HG02970 (cell line): ENCODE measurements around the gene SLC24A4.

Source experiments
- ATAC-seq: cut with Tn5 transposase; IDR thresholded peaks from one replicate; pipeline ENCODE4 v1.9.1; 2021; ENCODE audit warnings: mild to moderate bottlenecking, moderate library complexity, moderate number of reproducible peaks; ENCODE audit not compliant: unreplicated experiment, low FRiP score

Gene SLC24A4

DNA sequence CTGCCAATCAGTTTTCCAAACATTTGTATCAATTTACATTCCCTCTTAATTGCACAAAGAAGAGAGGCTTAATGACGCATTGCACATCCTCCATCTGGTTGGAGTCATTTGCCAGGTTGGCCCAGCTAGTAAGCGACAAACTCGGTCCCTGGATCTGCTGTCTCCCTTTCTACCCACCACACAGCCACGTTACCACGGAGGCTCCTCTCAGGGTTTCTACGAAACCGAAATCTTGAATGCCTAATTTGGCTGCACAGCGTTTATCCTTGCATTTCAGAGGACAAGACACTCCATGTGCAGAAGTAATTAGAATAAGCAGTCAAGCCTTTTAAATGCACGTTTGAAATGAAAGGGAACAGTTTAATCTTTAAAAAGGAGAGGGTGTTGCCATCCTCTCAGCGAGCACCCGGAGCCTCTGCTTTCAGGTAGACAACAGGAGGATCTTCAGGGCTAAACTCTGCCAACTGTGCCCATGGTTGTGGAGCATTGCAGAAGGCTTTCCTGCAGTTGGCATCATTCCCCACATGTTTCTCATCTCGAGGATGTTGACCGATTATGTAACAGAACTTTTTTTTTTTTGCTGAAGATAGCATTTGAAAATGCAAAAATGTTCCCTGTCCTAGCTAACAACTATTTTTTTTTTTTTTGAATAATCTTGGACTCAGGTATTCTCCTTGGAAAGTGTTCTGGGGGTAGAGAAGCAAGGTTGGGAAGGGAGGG, 37.8 kb downstream of the SLC24A4 start:
- no peak for ATAC-seq

DNA sequence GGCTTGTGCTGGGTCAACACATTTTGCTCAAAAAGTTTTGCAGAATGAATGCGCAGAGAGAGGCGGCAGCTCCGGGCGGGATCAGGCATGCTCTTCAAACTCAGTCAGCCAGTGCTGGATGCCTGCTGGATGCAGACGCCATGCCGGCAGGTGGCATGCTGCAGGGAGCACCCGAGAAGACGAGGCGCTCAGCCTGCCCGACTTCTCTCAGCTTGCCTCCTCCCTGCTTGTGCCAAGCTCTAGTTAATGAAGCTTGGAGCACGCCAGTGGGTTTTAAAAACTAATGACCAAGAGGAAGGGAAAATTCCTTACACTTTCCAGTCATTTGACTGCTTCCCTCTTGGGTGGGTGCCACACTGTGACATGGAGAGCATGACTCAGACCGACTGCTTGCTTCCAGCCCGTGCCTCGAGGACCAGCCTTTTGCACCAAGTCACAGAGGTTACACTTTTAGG, 39.8 kb downstream of the SLC24A4 start:
- no peak for ATAC-seq

GRCh38 chr14:92366237-92366636, 43.3 kb downstream of the SLC24A4 start:
- ATAC-seq = no peak

DNA sequence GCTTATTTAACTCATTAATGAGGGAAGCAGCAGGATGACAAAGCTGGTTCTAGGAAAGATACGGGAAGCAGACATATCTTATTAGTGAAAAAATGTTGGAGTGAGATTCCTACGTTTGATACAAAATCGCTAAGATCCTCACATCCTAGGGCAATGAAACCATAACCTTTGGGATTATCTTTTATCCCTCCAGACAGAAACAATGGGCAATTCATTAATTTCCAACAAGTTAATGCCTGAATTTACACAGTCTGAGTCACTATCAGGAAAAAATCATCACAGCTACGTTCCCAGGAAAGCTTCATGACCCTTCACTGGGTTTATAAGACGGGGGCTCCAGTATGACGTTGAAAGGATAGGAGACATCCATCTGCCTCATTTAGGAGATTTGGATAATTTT, 45.0 kb downstream of the SLC24A4 start:
- ATAC-seq = no peak

- no peak for ATAC-seq
Observed at GRCh38 chr14:92369097-92369496, 46.1 kb downstream of the SLC24A4 start.

DNA sequence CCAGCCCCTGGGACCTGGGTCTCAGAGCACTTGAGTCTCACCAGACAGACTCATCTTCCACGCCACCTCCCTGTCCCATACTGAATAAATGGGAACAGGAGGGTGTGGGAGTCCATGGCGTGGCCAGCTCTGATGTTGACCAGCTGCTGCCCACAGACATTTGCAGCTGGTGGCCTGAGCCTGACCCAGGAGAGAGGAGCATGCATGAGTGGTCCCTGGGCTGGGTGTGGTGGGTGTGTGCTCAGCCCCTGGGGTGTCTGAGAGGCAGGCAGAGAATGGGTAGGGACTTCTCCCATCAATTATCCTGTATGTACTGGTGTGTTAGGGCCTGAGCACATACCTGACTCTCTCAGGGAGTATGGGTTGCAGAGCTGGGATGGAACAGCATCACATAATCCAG, 49.3 kb downstream of the SLC24A4 start:
- ATAC-seq = no peak

- no peak for ATAC-seq
Observed at GRCh38 chr14:92373336-92373735, 50.4 kb downstream of the SLC24A4 start.

DNA sequence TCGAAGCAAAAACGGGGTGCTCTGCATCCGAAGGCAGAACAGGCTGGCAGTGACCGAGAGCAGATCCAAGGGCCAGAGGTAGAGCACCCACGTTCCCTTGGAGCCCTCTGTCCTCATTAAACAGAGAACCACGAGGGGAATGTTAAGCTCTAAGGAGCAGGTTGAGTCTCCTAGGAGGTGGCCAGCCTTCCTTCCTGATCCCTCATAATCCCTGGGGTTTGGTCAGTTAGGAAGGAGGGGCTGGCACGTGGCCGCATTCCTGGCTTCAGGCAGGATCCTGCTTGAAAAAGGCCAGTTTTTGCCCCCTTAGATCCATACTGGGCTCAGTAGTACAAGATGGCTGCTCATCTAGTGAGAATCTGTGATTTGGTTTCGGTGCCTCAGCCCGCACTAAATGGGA, 57.2 kb downstream of the SLC24A4 start:
- no peak for ATAC-seq

- no peak for ATAC-seq
Observed at GRCh38 chr14:92380582-92380981, 57.6 kb downstream of the SLC24A4 start.

GRCh38 chr14:92382677-92383076, 59.7 kb downstream of the SLC24A4 start:
- no peak for ATAC-seq

DNA sequence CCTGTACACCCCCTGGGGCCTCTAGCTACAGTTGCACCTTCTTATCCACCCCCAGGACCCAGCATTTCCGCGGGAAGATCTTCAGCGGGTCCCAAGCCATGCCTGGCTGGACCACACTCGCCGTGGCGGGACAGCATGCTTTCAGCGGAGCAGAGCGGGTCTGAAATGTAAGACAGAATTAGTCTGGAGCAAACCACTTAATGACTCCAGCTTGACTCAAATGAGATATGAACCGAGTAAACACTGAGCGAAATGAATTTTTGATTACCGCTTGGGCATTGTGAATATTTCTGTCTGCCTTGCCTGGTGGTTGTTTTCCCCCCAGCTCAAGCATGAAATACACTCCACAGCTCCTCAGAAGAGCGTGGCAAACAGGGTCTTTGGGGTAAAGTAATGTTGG, 60.8 kb downstream of the SLC24A4 start:
- ATAC-seq = no peak

DNA sequence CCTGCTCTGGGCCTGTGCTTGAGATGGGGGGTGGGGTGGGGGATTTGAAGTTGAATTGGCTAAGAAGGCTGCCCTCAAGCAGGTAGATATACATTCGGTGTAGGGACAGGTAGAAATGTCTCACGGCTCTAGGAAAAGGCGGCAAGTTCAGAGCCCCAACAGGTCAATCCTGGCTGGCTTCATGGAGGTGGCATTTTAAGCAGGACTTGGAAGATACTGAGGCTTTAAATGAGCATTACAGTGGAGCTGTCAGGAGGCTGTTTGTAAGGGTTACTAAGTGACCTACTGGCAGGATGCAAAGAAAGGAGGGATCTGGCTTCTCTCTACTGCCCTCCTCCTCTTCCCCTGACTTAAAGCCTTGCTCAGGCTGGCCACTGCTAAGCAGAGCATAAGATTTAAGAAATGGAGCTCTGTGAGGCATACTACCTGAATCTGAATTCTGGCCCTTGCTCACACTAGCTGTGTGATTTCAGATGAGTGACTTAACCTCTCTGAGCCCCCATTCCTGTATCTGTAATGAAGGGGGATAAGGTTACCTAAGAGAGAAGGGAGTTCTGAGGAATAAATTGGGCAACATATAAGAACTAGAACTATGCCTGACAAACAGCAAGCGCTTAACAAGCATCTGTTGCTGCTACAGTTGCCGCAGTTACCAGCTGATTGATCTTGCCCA, 61.6 kb downstream of the SLC24A4 start:
- ATAC-seq = no peak

DNA sequence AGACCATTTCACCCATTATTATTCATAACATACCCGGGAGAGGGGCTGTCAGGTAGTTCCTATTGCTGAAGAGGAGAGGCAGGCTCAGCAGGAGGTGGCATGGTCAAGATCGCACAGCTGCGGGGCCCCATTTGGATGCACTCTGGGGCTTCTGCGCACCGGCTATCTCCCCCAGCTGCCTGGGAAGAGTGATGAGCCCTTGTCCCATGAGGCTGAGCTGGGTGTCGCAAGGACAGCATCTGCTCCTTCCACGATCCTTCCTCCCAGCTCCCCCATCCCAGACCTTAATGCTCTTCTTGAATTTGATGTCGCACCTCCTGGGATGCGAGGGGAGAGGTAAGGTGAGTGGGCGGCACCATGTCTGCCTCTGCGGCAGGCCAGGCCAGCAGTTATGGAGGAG, 62.6 kb downstream of the SLC24A4 start:
- ATAC-seq = no peak

GRCh38 chr14:92386165-92386564, 63.2 kb downstream of the SLC24A4 start:
- ATAC-seq = no peak

DNA sequence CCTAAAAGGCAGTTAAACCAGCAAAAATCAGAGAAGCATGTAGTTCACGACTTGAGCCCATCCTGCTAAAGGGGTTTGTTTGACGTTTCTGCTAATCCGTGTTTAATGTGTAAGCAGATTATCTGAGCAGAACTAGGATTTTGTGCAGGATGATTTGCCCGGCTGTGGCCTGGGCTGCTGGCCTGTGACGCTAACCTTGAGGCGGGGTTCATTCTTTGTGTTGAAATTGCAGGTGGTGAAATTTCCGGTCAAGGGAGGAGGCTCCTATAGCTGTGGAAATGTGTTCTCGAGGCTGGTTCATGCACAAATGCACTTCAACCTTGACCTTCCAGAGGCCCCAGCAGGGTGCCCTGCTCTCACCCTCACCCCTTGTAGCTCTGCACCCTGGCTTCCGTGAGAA, 63.7 kb downstream of the SLC24A4 start:
- no peak for ATAC-seq

DNA sequence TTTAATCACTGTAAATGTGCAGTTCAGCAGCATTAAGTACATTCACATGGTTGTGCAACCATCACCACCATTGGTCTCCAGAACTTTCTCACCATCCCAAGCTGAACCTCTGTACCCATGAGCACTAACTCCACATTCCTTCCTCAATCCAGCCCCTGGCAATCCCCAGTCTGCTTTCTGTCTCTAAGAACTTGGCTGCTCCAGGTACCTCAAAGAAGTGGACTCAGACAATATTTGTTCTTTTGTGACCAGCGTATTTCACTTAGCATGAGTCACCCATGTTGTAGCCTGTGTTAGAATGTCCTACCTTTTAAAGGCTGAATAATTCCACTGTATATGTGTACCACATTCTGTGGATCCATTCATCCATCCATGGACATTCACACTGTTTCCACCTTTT, 64.6 kb downstream of the SLC24A4 start:
- ATAC-seq = no peak

GRCh38 chr14:92389598-92390158, 66.7 kb downstream of the SLC24A4 start:
- ATAC-seq = no peak

GRCh38 chr14:92391726-92392125, 68.8 kb downstream of the SLC24A4 start:
- ATAC-seq = no peak

- ATAC-seq = no peak
Observed at GRCh38 chr14:92392711-92393110, 69.7 kb downstream of the SLC24A4 start.

DNA sequence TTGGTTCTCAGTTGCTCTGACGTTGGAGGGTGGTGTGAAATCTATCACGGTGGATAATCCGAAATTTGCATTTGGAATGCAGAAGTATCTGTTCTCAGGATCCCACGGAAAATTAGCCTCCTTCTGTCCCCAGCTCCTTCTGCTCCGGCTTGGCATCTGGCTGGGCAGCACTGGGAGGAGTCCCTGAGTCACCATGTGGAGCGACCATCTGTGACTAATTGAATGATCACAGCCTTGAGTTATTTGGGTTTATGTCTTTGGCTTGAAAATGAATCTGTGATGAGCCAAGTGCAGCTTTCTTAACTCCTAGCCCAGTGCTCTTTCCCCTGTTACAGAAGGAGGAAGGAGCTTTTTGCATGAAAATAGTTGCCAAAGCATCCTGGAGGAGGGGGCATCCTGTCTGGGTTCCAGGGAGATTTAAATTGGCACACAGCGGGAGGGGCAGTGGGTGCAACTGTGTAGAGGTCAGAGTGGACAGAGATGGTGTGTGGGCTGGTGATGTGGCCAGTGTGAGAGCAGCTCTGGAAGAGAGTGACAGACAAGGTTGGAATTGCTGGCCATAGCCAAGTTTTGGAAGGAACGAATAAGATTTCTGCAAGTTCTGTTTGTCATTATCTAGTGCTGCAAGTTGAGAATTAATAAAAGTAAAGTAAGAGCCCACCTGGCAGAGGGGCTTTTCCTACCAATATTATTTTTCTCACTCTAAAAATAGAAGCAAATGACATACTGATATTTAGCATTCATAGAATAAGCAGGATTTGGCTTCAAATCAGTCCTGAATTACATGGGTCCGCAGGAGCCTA, 74.4 kb downstream of the SLC24A4 start:
- no peak for ATAC-seq

GRCh38 chr14:92397953-92398564, 75.1 kb downstream of the SLC24A4 start:
- no peak for ATAC-seq
